ENCODE data around the gene METTL25.

- TF ChIP-seq CTCF (IDR thresholded peaks at IDR 0.05): no peak
- no peak for TF ChIP-seq POLR2A (IDR thresholded peaks at IDR 0.05)
Observed at GRCh38 chr12:82366197-82366596, 7.9 kb downstream of the METTL25 start.
